Right lobe of liver (tissue), 6 donors: ENCODE measurements around the gene OR5V1. TPM values are rescaled to one million over a fixed set of nuclear protein-coding genes. Genes with fewer than 3 reads are reported as not detected.

Experiments used
- ATAC-seq, 4 donors: fragments of 200-7000 bp; cut with Tn5 transposase; one replicate each; pipeline ENCODE4 v1.9.1; 2020; ENCODE audit warnings: mild to moderate bottlenecking in 4 of 4, moderate library complexity in 4 of 4
- DNase-seq, 3 donors: peaks; one replicate each; pipeline ENCODE4 v3.0.0-alpha.2; 2020
- H3K27ac ChIP-seq, 3 donors: fragments of 200-600 bp; one replicate each; pipeline ENCODE4 v1.8.0; 2022
- H3K27me3 ChIP-seq, 2 donors: fragments of 200-600 bp; one replicate each; pipeline ENCODE4 v1.8.0; 2022
- H3K36me3 ChIP-seq, 4 donors: fragments of 200-600 bp; sonication (generic) in 1 of 4; one replicate each; pipeline versions ENCODE4 v1.5.1 to v1.8.0; 2017 to 2022; ENCODE audit warnings: control low read depth in 1 of 4
- H3K4me1 ChIP-seq, 4 donors: fragments of 200-600 bp; sonication (generic) in 1 of 4; one replicate each; pipeline versions ENCODE4 v1.5.1 to v1.8.0; 2017 to 2022; ENCODE audit warnings: control low read depth in 1 of 4
- H3K4me3 ChIP-seq, 3 donors: fragments of 200-600 bp; one replicate each; pipeline ENCODE4 v1.8.0; 2022
- H3K9me3 ChIP-seq, 4 donors: fragments of 200-600 bp; sonication (generic) in 1 of 4; one replicate each; pipeline versions ENCODE4 v1.5.1 to v1.8.0; 2017 to 2022; ENCODE audit warnings: control low read depth in 1 of 4
- CTCF ChIP-seq, 4 donors: fragments of 200-600 bp in 3 of 4; fragments of 450-650 bp in 1 of 4; IDR thresholded peaks; one replicate each; pipeline versions ENCODE4 v1.5.1 to v1.8.0; 2016 to 2022; ENCODE audit warnings: antibody characterized with exemption in 4 of 4, mild to moderate bottlenecking in 2 of 4
- POLR2A ChIP-seq: fragments of 450-650 bp; IDR thresholded peaks from one replicate; pipeline ENCODE4 v1.6.1; 2017; ENCODE audit warnings: antibody characterized with exemption, mild to moderate bottlenecking
- WGBS: methylation state at CpG from one replicate; pipeline ENCODE4 v1.1.6; 2018; ENCODE audit warnings: low coverage, low lambda C conversion rate; ENCODE audit not compliant: insufficient coverage; ENCODE audit errors: missing lambda C conversion rate; 5-methylcytosine and 5-hydroxymethylcytosine counted together
- intact Hi-C, 2 donors: fragments of 100-400 bp; cut with DNase I; formaldehyde crosslinking; loops; one replicate each; pipeline versions ENCODE4 v1.11.2 to v1.14.1; 2022
- long read RNA-seq: library from polyadenylated mRNA; unstranded; transcript quantifications from one replicate; pipeline ENCODE4 v2.0.0, GENCODE V29; 2019
- total RNA-seq, 6 experiments: library from RNA; depleted of rRNA in 2 of 6; stranded (reverse); fragments of >200 nt in 2 of 6; fragmentation: NEBNext Ultra II Directional in 3 of 6; extraction: Animal tissue kit (Norgen Biotek cat#: 25700) in 3 of 6; gene quantifications; one replicate each; pipeline versions ENCODE4 v1.1.0 to v1.2.4, GENCODE V29; 2016 to 2023
- donor health status: DM: no; HTN: yes; CAD: no.
- donor health status: DM: no; HTN: no; CAD: no.
- donor health status: DM: no; HTN: no; CAD: no.
- donor health status: DM: no; HTN: yes; CAD: no.
- donor health status: DM: no; HTN: yes; CAD: no.

The OR5V1 gene
- not detected for total RNA-seq
- long read RNA-seq = 0 reads

GRCh38 chr6:29368765-29369164, at the start of gene OR5V1:
Gene OR5V1, minus strand, starts transcription at chr6:29368865. Its CDS starts 12,670 bp downstream, at chr6:29356195.
- Histone ChIP-seq H3K27ac (no peak within 1 kb of the TSS), H3K27me3 (no peaks in the 10 kb centered on the region), H3K4me3 (no peak within 1 kb of the TSS), H3K36me3 (no peaks in the 10 kb centered on the region), H3K9me3 (no peaks in the 10 kb centered on the region), H3K4me1 (no peaks in the 10 kb centered on the region)
- intact Hi-C loops = no loop called here
- ATAC-seq (no peak), DNase-seq (no peak)
- no peak for TF ChIP-seq POLR2A
- no peak for TF ChIP-seq CTCF (IDR thresholded peaks at IDR 0.05)
- WGBS = 84% methylated on average over 3 of the region's 3 CpGs

GRCh38 chr6:29414588-29414987, 45.9 kb upstream of the OR5V1 start, which contains the start of gene OR12D1:
Gene OR12D1, plus strand, starts transcription at chr6:29414928.
- intact Hi-C loops = no loop called here
- no peak within 1 kb of the TSS for H3K27ac ChIP-seq
- H3K4me1 ChIP-seq = no peaks in the 10 kb centered on the region
- no peaks in the 10 kb centered on the region for H3K36me3 ChIP-seq
- no peak within 1 kb of the TSS for H3K4me3 ChIP-seq
- H3K9me3 ChIP-seq = no peaks in the 10 kb centered on the region
- TF ChIP-seq POLR2A (no peak), CTCF (IDR thresholded peaks at IDR 0.05) (peak; percentile 45 to 52 (median 48))
- DNase-seq (no peak), ATAC-seq (peak; percentile 36 to 84 (median 54))
- no peaks in the 10 kb centered on the region for H3K27me3 ChIP-seq

- H3K36me3 ChIP-seq = no peaks in the 10 kb centered on the region
- DNase-seq = no peak
- H3K4me1 ChIP-seq = no peaks in the 10 kb centered on the region
- no peaks in the 10 kb centered on the region for H3K27me3 ChIP-seq
- intact Hi-C loops = no loop called here
- TF ChIP-seq CTCF (IDR thresholded peaks at IDR 0.05) (no peak), POLR2A (no peak)
- H3K27ac ChIP-seq = no peak overlapping the region
- WGBS = 73% methylated on average over 1 of the region's 1 CpG
- no peak for ATAC-seq
- no peak overlapping the region for H3K4me3 ChIP-seq
- no peaks in the 10 kb centered on the region for H3K9me3 ChIP-seq
These were observed 35.1 kb upstream of the OR5V1 start for GRCh38 chr6:29403801-29404200.

- intact Hi-C loops = no loop called here
- WGBS = 54% methylated on average over 2 of the region's 2 CpGs
- Histone ChIP-seq H3K9me3 (no peaks in the 10 kb centered on the region), H3K27ac (no peak overlapping the region), H3K36me3 (no peaks in the 10 kb centered on the region), H3K4me1 (no peaks in the 10 kb centered on the region), H3K27me3 (no peaks in the 10 kb centered on the region), H3K4me3 (no peak overlapping the region)
- ATAC-seq = no peak
- DNase-seq = no peak
- TF ChIP-seq CTCF (IDR thresholded peaks at IDR 0.05) (no peak), POLR2A (no peak)
These were observed 30.9 kb upstream of the OR5V1 start for GRCh38 chr6:29399525-29399924.

- Histone ChIP-seq H3K36me3 (no peaks in the 10 kb centered on the region), H3K27ac (no peak within 1 kb of the TSS), H3K4me3 (no peak within 1 kb of the TSS), H3K9me3 (no peaks in the 10 kb centered on the region), H3K27me3 (no peaks in the 10 kb centered on the region), H3K4me1 (no peaks in the 10 kb centered on the region)
- ATAC-seq = no peak
- no peak for DNase-seq
- intact Hi-C loops = no loop called here
- TF ChIP-seq CTCF (IDR thresholded peaks at IDR 0.05) (no peak), POLR2A (no peak)
These were observed 26.7 kb upstream of the OR5V1 start, which contains the start of gene OR12D2 for GRCh38 chr6:29395331-29395730. Gene OR12D2, plus strand, starts transcription at chr6:29395631. Its CDS starts 1,069 bp downstream, at chr6:29396700.
